ENCODE measurements around the gene TMEM121B. TPM values are rescaled to one million over a fixed set of nuclear protein-coding genes. Genes with fewer than 3 reads are reported as not detected.

Gene TMEM121B
- total RNA-seq, 1 experiment from 2014 or later: 8.1 TPM

DNA sequence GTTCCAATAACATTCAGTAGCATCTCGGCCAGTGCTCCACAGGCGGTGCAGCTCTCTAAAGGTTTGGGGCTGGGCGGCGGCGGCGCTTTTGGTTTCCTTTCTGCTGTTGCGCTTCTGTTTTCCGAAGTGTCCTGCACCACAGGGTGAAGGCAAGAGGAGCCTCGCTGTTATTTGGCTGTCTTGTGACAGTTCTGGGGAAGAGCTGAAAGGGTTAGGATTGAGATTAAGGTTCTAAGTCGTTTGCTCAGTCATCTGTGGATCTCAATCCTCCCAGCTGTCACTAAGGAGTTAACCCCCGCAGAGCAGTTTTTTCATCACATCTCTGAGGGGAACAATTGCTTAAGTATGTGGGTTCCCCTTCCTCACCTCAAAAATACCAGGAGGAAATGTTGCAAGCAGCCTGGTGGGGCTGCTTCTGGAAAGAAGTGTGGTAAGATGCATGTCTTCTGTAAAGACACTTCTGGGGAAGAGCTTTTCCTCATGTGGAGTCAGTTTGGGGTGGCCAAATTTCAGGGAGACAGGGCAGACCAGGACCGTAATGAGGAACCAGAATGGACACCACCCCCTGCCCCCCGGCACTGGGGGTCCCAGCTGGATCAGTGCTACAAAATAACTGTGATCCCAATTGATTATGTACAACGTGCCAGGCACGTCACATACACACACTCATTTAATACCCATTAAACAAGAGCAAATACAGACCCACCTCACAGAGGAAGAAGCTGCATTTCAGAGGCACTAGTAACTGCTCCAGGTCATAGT, 14.2 kb downstream of the TMEM121B start:
- Histone ChIP-seq H4K8ac (replicated peaks; ENCODE audit: insufficient read length, low read depth, low read length) (no peak overlapping the region), H3K23ac (ENCODE audit: insufficient read length, low read depth, low read length) (no peak overlapping the region), H3K79me2 (ENCODE audit: insufficient read depth, low read length) (no peaks in the 10 kb centered on the region), H4K91ac (ENCODE audit: insufficient read length, low read depth, low read length) (no peak overlapping the region), H3K27me3 (ENCODE audit: insufficient read depth, low read length) (no peaks in the 10 kb centered on the region), H2BK5ac (ENCODE audit: insufficient read length, low read length) (no peak overlapping the region), H3K27ac (ENCODE audit: insufficient read length, low read depth, low read length) (no peak overlapping the region), H3K9me3 (ENCODE audit: control insufficient read depth, low read depth, low read length) (no peaks in the 10 kb centered on the region), H2BK120ac (ENCODE audit: low read depth, low read length, poor library complexity, severe bottlenecking) (no peak overlapping the region), H2AK5ac (ENCODE audit: insufficient read length, low read length) (no peak overlapping the region), H3K14ac (ENCODE audit: insufficient read depth, low read length) (no peak overlapping the region; the same call in 1 of the 2 replicates), H3K4me2 (ENCODE audit: insufficient read depth, insufficient read length, low read length) (no peak overlapping the region), H2BK20ac (ENCODE audit: low read depth, low read length, poor library complexity, severe bottlenecking) (no peak overlapping the region), H2BK12ac (ENCODE audit: insufficient read length, low read depth, low read length) (no peak overlapping the region), H3K79me1 (ENCODE audit: insufficient read depth, low read depth, low read length, poor library complexity, severe bottlenecking) (no peaks in the 10 kb centered on the region), H4K5ac (ENCODE audit: insufficient read length, low read depth, low read length) (no peak overlapping the region), H3K56ac (ENCODE audit: insufficient read length, low read depth, low read length) (no peak overlapping the region), H3K9ac (ENCODE audit: extremely low read depth, insufficient read length, low read length) (no peak overlapping the region), H3K18ac (ENCODE audit: insufficient read length, low read depth, low read length) (no peak overlapping the region), H3K23me2 (ENCODE audit: insufficient read length, low read depth, low read length, poor library complexity, severe bottlenecking) (no peaks in the 10 kb centered on the region), H4K20me1 (ENCODE audit: control insufficient read depth, insufficient read depth, insufficient read length) (no peaks in the 10 kb centered on the region), H2BK15ac (ENCODE audit: low read depth, low read length) (no peak overlapping the region), H2AFZ (ENCODE audit: low read length) (no peak overlapping the region), H3K4ac (ENCODE audit: low read depth, low read length) (no peak overlapping the region), H3T11ph (ENCODE audit: low read length) (no peak overlapping the region), H3K4me1 (ENCODE audit: insufficient read depth, low read length) (no peaks in the 10 kb centered on the region)
- Mint-ChIP-seq H3K27me3 (ENCODE audit: low read depth) (no peaks in the 10 kb centered on the region), H3K36me3 (ENCODE audit: insufficient read depth in 1 of 3, low read depth in 3 of 3) (peaks cover 5 to 17% (median 11%) of the 10 kb centered on the region in 3 experiments; a peak in 6 of 7 replicates), H3K9me3 (no peaks in the 10 kb centered on the region; a peak in 1 of 5 replicates), H3K4me3 (no peak overlapping the region), H3K4me1 (peaks cover 5 to 11% of the 10 kb centered on the region in 2 experiments), H3K27ac (no peak overlapping the region)
- no peak for DNase-seq
- no CpG with 5 or more reads among the region's 15 CpGs for WGBS (ENCODE audit: extremely low coverage, insufficient read length, low lambda C conversion rate)
- TF ChIP-seq, protein P1, sequence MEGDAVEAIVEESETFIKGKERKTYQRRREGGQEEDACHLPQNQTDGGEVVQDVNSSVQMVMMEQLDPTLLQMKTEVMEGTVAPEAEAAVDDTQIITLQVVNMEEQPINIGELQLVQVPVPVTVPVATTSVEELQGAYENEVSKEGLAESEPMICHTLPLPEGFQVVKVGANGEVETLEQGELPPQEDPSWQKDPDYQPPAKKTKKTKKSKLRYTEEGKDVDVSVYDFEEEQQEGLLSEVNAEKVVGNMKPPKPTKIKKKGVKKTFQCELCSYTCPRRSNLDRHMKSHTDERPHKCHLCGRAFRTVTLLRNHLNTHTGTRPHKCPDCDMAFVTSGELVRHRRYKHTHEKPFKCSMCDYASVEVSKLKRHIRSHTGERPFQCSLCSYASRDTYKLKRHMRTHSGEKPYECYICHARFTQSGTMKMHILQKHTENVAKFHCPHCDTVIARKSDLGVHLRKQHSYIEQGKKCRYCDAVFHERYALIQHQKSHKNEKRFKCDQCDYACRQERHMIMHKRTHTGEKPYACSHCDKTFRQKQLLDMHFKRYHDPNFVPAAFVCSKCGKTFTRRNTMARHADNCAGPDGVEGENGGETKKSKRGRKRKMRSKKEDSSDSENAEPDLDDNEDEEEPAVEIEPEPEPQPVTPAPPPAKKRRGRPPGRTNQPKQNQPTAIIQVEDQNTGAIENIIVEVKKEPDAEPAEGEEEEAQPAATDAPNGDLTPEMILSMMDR (conservative IDR thresholded peaks at IDR 0.05): no peak

All from H9 (cell line).